A549 (cell line): ENCODE results near the gene AP2A2. TPM values are rescaled to one million over a fixed set of nuclear protein-coding genes. Genes with fewer than 3 reads are reported as not detected.

ENCODE experiments used
- ATAC-seq, 2 experiments: fragments of 200-7000 bp in 1 of 2; fragments of >200 bp in 1 of 2; cut with Nextera tagmentation in 1 of 2; cut with Tn5 transposase in 1 of 2; 3 replicates each; pipeline versions ENCODE4 v1.8.0 to v1.9.1; 2018 to 2020; ENCODE audit warnings: mild to moderate bottlenecking in 1 of 2, moderate library complexity in 1 of 2
- CTCF ChIA-PET: fragments of 300-600 bp; sonication (Branson Sonifier 250); formaldehyde crosslinking; extraction: SDS; loops from one replicate; lab custom pipeline; 2021; ENCODE audit warnings: antibody characterized with exemption, inconsistent platforms; lab: Yijun Ruan, JAX
- POLR2A ChIA-PET: fragments of 350-600 bp; formaldehyde crosslinking; extraction: SDS; loops from one replicate; lab custom pipeline; 2021; ENCODE audit warnings: antibody characterized with exemption, inconsistent platforms; lab: Yijun Ruan, JAX
- DNase-seq, 2 experiments: peaks; one replicate each; pipeline versions ENCODE4 v3.0.0 to v3.0.0-alpha.2; 2011 to 2016; ENCODE audit warnings: low read depth in 1 of 2, low spot score in 1 of 2
- FAIRE-seq: peaks from 2 replicates; lab custom pipeline; 2011; peaks lifted over from hg19 to GRCh38; lab: Jason Lieb, UNC
- H3K27ac ChIP-seq, 2 experiments: fragments of >200 bp; sonication (Bioruptor Twin); formaldehyde crosslinking; 3 replicates each; pipeline ENCODE4 v1.5.1; 2016 to 2017
- H3K4me1 ChIP-seq: fragments of >200 bp; sonication (Bioruptor Twin); formaldehyde crosslinking; 3 replicates; pipeline ENCODE4 v1.6.1; 2016
- H3K4me2 ChIP-seq: fragments of >200 bp; sonication (Bioruptor Twin); formaldehyde crosslinking; 3 replicates; pipeline ENCODE4 v1.6.1; 2016
- H3K4me3 ChIP-seq: fragments of >200 bp; sonication (Bioruptor Twin); formaldehyde crosslinking; 3 replicates; pipeline ENCODE4 v1.5.1; 2016
- H3K9me3 ChIP-seq: fragments of >200 bp; sonication (Bioruptor Twin); formaldehyde crosslinking; 3 replicates; pipeline ENCODE4 v1.6.1; 2016
- BHLHE40 ChIP-seq: IDR thresholded peaks from 2 replicates; pipeline ENCODE4 v1.6.1; 2012; ENCODE audit warnings: low read depth, low read length, inconsistent platforms
- CBX2 ChIP-seq: fragments of 200-600 bp; sonication (generic); IDR thresholded peaks from 2 replicates; pipeline ENCODE4 v1.6.1; 2016; ENCODE audit warnings: low read depth, mild to moderate bottlenecking, borderline replicate concordance
- CBX8 ChIP-seq: fragments of 200-600 bp; sonication (generic); IDR thresholded peaks from 2 replicates; pipeline ENCODE4 v1.6.1; 2016
- CHD2 ChIP-seq: fragments of 150-350 bp; IDR thresholded peaks from 2 replicates; pipeline ENCODE4 v1.6.1; 2014; ENCODE audit warnings: low read length; ENCODE audit not compliant: partially characterized antibody
- EHMT2 ChIP-seq: fragments of 200-600 bp; sonication (generic); IDR thresholded peaks from 2 replicates; pipeline ENCODE4 v1.6.1; 2016; ENCODE audit warnings: antibody characterized with exemption, low read depth, mild to moderate bottlenecking, moderate library complexity
- FOSL2 ChIP-seq, 2 experiments: fragments of 450-650 bp in 1 of 2; fragments of >200 bp in 1 of 2; sonication (Bioruptor Twin) in 1 of 2; formaldehyde crosslinking; IDR thresholded peaks; 2 replicates each; pipeline versions ENCODE4 v1.5.0 to v1.6.1; 2016 to 2020; ENCODE audit warnings: mild to moderate bottlenecking in 1 of 2, moderate library complexity in 1 of 2
- GATA3 ChIP-seq: IDR thresholded peaks from 2 replicates; pipeline ENCODE4 v1.6.1; 2012; ENCODE audit warnings: borderline replicate concordance
- HDAC2 ChIP-seq: fragments of 200-600 bp; sonication (generic); IDR thresholded peaks from 2 replicates; pipeline ENCODE4 v1.6.1; 2016
- HES2 ChIP-seq: fragments of >200 bp; sonication (Bioruptor Twin); formaldehyde crosslinking; IDR thresholded peaks from 2 replicates; pipeline ENCODE4 v1.6.1; 2016
- HEYL ChIP-seq: fragments of 250-450 bp; sonication (Bioruptor Pico); IDR thresholded peaks from 2 replicates; pipeline ENCODE4 v1.8.0; 2021; ENCODE audit warnings: mild to moderate bottlenecking, moderate library complexity
- HMGXB4 ChIP-seq: fragments of 250-450 bp; sonication (Bioruptor Pico); IDR thresholded peaks from 2 replicates; pipeline ENCODE4 v1.5.0; 2021; ENCODE audit warnings: mild to moderate bottlenecking, moderate library complexity, borderline replicate concordance
- HOXA7 ChIP-seq: fragments of 250-450 bp; sonication (Bioruptor Pico); IDR thresholded peaks from 2 replicates; pipeline ENCODE4 v1.5.0; 2020; ENCODE audit warnings: mild to moderate bottlenecking, moderate library complexity
- HOXB13 ChIP-seq: fragments of 250-450 bp; sonication (Bioruptor Pico); IDR thresholded peaks from 2 replicates; pipeline ENCODE4 v1.5.0; 2020; ENCODE audit warnings: low read depth, mild to moderate bottlenecking, moderate library complexity
- JUN ChIP-seq, 2 experiments: fragments of >200 bp; sonication (Bioruptor Twin); formaldehyde crosslinking; IDR thresholded peaks; 2 replicates in 1 of 2; 3 replicates in 1 of 2; pipeline ENCODE4 v1.6.1; 2016 to 2017
- KDM5A ChIP-seq: fragments of 200-600 bp; sonication (generic); IDR thresholded peaks from 2 replicates; pipeline ENCODE4 v1.6.1; 2016; ENCODE audit warnings: antibody characterized with exemption, mild to moderate bottlenecking
- MYC ChIP-seq: IDR thresholded peaks from 2 replicates; pipeline ENCODE4 v1.6.1; 2012; ENCODE audit warnings: mild to moderate bottlenecking, inconsistent platforms, low read length, improper control_type of control experiment, borderline replicate concordance
- RAD21 ChIP-seq, 2 experiments: fragments of >200 bp in 1 of 2; sonication (Bioruptor Twin) in 1 of 2; formaldehyde crosslinking in 1 of 2; IDR thresholded peaks in 1 of 2; conservative IDR thresholded peaks in 1 of 2; 2 replicates in 1 of 2; 3 replicates in 1 of 2; pipeline ENCODE4 v1.6.1; 2012 to 2018; ENCODE audit warnings: inconsistent platforms in 1 of 2
- RCOR1 ChIP-seq: fragments of 150-350 bp; IDR thresholded peaks from 2 replicates; pipeline ENCODE4 v1.6.1; 2014; ENCODE audit warnings: antibody characterized with exemption, low read length, low read depth
- SREBF2 ChIP-seq: fragments of 450-650 bp; IDR thresholded peaks from 2 replicates; pipeline ENCODE4 v1.6.1; 2014; ENCODE audit warnings: mild to moderate bottlenecking, moderate library complexity
- USF2 ChIP-seq: fragments of 450-650 bp; IDR thresholded peaks from 2 replicates; pipeline ENCODE4 v1.6.1; 2014; ENCODE audit warnings: antibody characterized with exemption
- ZC3H11A ChIP-seq: fragments of 450-650 bp; IDR thresholded peaks from 2 replicates; pipeline ENCODE4 v1.6.1; 2014; ENCODE audit warnings: antibody characterized with exemption, mild to moderate bottlenecking
- ZFP36 ChIP-seq: fragments of 450-650 bp; IDR thresholded peaks from 2 replicates; pipeline ENCODE4 v1.6.1; 2014; ENCODE audit warnings: borderline replicate concordance; ENCODE audit not compliant: partially characterized antibody
- WGBS: methylation state at CpG from one replicate; pipeline ENCODE4 v1.1.6; 2017; ENCODE audit errors: missing lambda C conversion rate; 5-methylcytosine and 5-hydroxymethylcytosine counted together
- polyA plus RNA-seq, 4 experiments: library from polyadenylated mRNA; depleted of rRNA in 3 of 4; stranded (reverse); fragments of >200 nt; fragmentation: RNase III in 1 of 4; extraction: RNeasy Plus Mini Kit Qiagen cat#74134 plus additional on column Dnase treatment in 1 of 4; gene quantifications; 2 replicates in 3 of 4; 3 replicates in 1 of 4; pipeline ENCODE4 v1.2.3, GENCODE V29; 2011 to 2017
- TF ChIP-seq, protein P1 (sequence below): IDR thresholded peaks from 2 replicates; pipeline ENCODE4 v1.6.1; 2012; ENCODE audit warnings: low read depth, borderline replicate concordance
- TF ChIP-seq, protein P2 (sequence below): IDR thresholded peaks from 2 replicates; pipeline ENCODE4 v1.6.1; 2012
- TF ChIP-seq, protein P3 (sequence below): IDR thresholded peaks from 2 replicates; pipeline ENCODE4 v1.6.1; 2012

AP2A2 gene
- polyA plus RNA-seq, 2 of the 4 experiments (the other 2 are of a cell fraction): 39.4 to 60.4 TPM

DNA sequence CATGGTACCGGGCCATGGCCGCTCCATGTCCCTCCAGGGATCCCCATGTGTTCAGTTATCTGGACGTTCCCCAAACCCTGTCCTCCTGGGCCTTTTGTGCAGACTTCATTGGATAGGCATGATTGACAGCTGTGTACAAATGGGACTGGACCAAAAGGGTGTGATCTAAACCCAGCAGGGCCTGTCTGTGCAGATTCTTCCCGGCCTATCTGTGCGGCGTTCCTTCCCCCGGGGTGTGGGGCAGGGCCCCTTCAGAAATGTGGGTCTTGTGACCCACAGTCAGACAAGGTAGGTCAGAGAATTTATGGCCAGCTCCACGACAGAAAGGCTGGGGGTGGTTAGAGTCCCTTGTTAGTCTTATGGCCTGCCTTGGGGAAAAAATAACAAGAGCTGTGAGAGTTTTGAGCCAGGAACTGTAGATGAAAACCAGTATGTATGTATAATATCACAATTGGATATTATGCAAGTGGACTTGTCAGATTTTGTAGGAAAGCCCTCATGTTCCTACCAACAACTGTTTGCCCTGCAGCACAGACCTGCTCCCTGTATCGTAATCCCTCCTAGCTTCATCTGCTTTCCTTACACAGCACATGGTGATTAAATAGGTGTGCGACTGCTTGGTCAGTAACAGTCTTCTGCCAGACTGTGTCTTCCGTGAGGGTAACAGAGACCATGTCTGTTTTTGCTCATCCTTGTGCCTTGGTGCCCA is 31.7 kb downstream of the AP2A2 start:
- Histone ChIP-seq H3K9me3 (no peaks in the 10 kb centered on the region), H3K27ac (no peak overlapping the region), H3K4me3 (no peak overlapping the region), H3K4me2 (no peak overlapping the region), H3K4me1 (peaks cover 38% of the 10 kb centered on the region)
- no peak for ATAC-seq
- ChIA-PET POLR2A (no interaction called here), CTCF (interaction anchor here (1.4 to 2.2 kb wide), 3 partner anchors 12 to 20 kb away, joined by 3 to 8 read pairs (median 4); no protein-coding TSS in a partner anchor)
- FAIRE-seq: no peak
- no peak for DNase-seq
- WGBS: 84% methylated on average over 7 of the region's 11 CpGs
- TF ChIP-seq MYC: no peak
- TF ChIP-seq CHD2: no peak
- TF ChIP-seq EHMT2: no peak
- TF ChIP-seq HOXB13 (CRISPR knock-in tag): no peak
- TF ChIP-seq RAD21 (conservative IDR thresholded peaks at IDR 0.05 in 1 of 2, IDR thresholded peaks at IDR 0.05 in 1 of 2): no peak
- no peak for TF ChIP-seq HDAC2
- TF ChIP-seq, protein P1, sequence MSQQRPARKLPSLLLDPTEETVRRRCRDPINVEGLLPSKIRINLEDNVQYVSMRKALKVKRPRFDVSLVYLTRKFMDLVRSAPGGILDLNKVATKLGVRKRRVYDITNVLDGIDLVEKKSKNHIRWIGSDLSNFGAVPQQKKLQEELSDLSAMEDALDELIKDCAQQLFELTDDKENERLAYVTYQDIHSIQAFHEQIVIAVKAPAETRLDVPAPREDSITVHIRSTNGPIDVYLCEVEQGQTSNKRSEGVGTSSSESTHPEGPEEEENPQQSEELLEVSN: no peak
- TF ChIP-seq CBX2: no peak
- no peak for TF ChIP-seq RCOR1
- no peak for TF ChIP-seq ZC3H11A
- no peak for TF ChIP-seq KDM5A
- TF ChIP-seq, protein P2, sequence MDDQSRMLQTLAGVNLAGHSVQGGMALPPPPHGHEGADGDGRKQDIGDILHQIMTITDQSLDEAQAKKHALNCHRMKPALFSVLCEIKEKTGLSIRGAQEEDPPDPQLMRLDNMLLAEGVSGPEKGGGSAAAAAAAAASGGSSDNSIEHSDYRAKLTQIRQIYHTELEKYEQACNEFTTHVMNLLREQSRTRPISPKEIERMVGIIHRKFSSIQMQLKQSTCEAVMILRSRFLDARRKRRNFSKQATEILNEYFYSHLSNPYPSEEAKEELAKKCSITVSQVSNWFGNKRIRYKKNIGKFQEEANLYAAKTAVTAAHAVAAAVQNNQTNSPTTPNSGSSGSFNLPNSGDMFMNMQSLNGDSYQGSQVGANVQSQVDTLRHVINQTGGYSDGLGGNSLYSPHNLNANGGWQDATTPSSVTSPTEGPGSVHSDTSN: no peak
- no peak for TF ChIP-seq CBX8
- no peak for TF ChIP-seq HES2
- TF ChIP-seq HOXA7 (CRISPR knock-in tag): no peak
- no peak for TF ChIP-seq BHLHE40
- no peak for TF ChIP-seq JUN (IDR thresholded peaks at IDR 0.05)
- no peak for TF ChIP-seq HMGXB4
- TF ChIP-seq FOSL2 (IDR thresholded peaks at IDR 0.05): no peak
- no peak for TF ChIP-seq FOSL2 (CRISPR knock-in tag; IDR thresholded peaks at IDR 0.05)

DNA sequence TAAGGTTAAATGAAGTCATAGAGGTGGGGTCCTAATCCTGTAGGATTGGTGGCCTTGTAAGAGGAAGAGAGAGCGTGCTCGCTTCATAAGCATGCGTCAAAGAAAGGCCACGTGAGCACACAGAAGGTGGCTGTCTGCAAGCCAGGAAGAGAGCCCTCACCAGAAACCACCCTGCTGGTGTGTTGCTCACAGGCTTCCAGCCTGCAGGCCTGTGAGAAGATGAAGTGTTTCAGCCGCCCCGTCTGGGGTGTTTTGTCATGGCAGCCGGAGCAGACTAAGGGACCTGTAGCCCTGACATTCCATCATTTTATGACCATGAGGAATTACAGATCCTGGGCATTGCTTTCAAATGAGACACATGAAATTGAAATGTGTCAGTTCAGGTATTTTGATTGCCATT is 32.4 kb downstream of the AP2A2 start:
- no peak overlapping the region for H3K27ac ChIP-seq
- TF ChIP-seq RCOR1 (no peak), ZFP36 (no peak), JUN (IDR thresholded peaks at IDR 0.05) (no peak), MYC (no peak), BHLHE40 (no peak), HEYL (CRISPR knock-in tag) (no peak), SREBF2 (no peak), USF2 (no peak), GATA3 (no peak), HOXB13 (CRISPR knock-in tag) (no peak)
- TF ChIP-seq, protein P3, sequence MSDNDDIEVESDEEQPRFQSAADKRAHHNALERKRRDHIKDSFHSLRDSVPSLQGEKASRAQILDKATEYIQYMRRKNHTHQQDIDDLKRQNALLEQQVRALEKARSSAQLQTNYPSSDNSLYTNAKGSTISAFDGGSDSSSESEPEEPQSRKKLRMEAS: no peak
- TF ChIP-seq, protein P1: no peak
- no peaks in the 10 kb centered on the region for H3K9me3 ChIP-seq
- FAIRE-seq (no peak), ATAC-seq (no peak), DNase-seq (no peak)
- peaks cover 33% of the 10 kb centered on the region for H3K4me1 ChIP-seq
- ChIA-PET POLR2A (no interaction called here), CTCF (interaction anchor here (1.4 to 2.2 kb wide), 2 partner anchors 13 to 18 kb away, joined by 3 to 8 read pairs; no protein-coding TSS in a partner anchor)
- WGBS: 90% methylated on average over 7 of the region's 7 CpGs
- H3K4me2 ChIP-seq: no peak overlapping the region
- H3K4me3 ChIP-seq: no peak overlapping the region
